ENCODE measurements around the gene DNAJC11.
"Not testable (repeated sequence)": the region's sequence is repeated elsewhere in the genome, so short reads cannot be mapped to it uniquely, and the experiment has no call there.

Gene DNAJC11

GRCh38 chr1:6651909-6652308 lies 49.7 kb downstream of the DNAJC11 start:
- DNase-seq: no peak

- no peak for DNase-seq
Measured at GRCh38 chr1:6648556-6648955, 53.1 kb downstream of the DNAJC11 start.

GRCh38 chr1:6646499-6647148 lies 55.0 kb downstream of the DNAJC11 start:
- DNase-seq: peak; percentile 63

- no peak for DNase-seq
Measured at GRCh38 chr1:6645018-6645417, 56.6 kb downstream of the DNAJC11 start.

- DNase-seq: not testable (repeated sequence)
Measured at GRCh38 chr1:6640867-6641266, 60.7 kb downstream of the DNAJC11 start.

GRCh38 chr1:6638226-6638625 lies 63.4 kb downstream of the DNAJC11 start:
- DNase-seq: no peak

GRCh38 chr1:6637770-6638169 lies 63.8 kb downstream of the DNAJC11 start:
- DNase-seq: no peak

GRCh38 chr1:6636778-6637177 lies 64.8 kb downstream of the DNAJC11 start:
- not testable (repeated sequence) for DNase-seq

GRCh38 chr1:6635910-6636760 lies 65.5 kb downstream of the DNAJC11 start:
- DNase-seq: no peak

- no peak for DNase-seq
Measured at GRCh38 chr1:6635161-6635909, 66.3 kb downstream of the DNAJC11 start.

- DNase-seq: peak; percentile 45
Measured at GRCh38 chr1:6634371-6635052, 67.1 kb downstream of the DNAJC11 start.

GRCh38 chr1:6632588-6633514 lies 68.8 kb downstream of the DNAJC11 start:
- DNase-seq: no peak

- DNase-seq: no peak
Measured at GRCh38 chr1:6631058-6631457, 70.6 kb downstream of the DNAJC11 start.

- no peak for DNase-seq
Measured at GRCh38 chr1:6630027-6630426, 71.6 kb downstream of the DNAJC11 start.

- no peak for DNase-seq
Measured at GRCh38 chr1:6628971-6629479, 72.6 kb downstream of the DNAJC11 start.

- DNase-seq: no peak
Measured at GRCh38 chr1:6627841-6628545, 73.6 kb downstream of the DNAJC11 start.

GRCh38 chr1:6627031-6627430 lies 74.6 kb downstream of the DNAJC11 start:
- DNase-seq: no peak

GRCh38 chr1:6625584-6626149 lies 75.9 kb downstream of the DNAJC11 start:
- DNase-seq: no peak

- peak; percentile 92 for DNase-seq
Measured at GRCh38 chr1:6624710-6625583, 76.7 kb downstream of the DNAJC11 start, which contains the start of gene THAP3. Gene THAP3, plus strand, starts transcription at chr1:6624868. Its CDS starts 351 bp downstream, at chr1:6625219.
